ENCODE data around the gene FADS3.

- TF ChIP-seq POLR2AphosphoS5 (IDR thresholded peaks at IDR 0.05) = no peak
- TF ChIP-seq CTCF (IDR thresholded peaks at IDR 0.05) = no peak
- TF ChIP-seq POLR2A (IDR thresholded peaks at IDR 0.05) = no peak
Measured at GRCh38 chr11:61916737-61917333, 25.5 kb upstream of the FADS3 start.

Data from breast epithelium (tissue), 3 donors.